Left ventricle myocardium inferior (tissue), 1 donor: ENCODE data around the gene LYPD8. TPM values are rescaled to one million over a fixed set of nuclear protein-coding genes. Genes with fewer than 3 reads are reported as not detected.
"Not testable (repeated sequence)": the region's sequence is repeated elsewhere in the genome, so short reads cannot be mapped to it uniquely, and the experiment has no call there.

Experiments
- DNase-seq: peaks from one replicate; pipeline ENCODE4 v3.0.0-alpha.2; 2020
- H3K27ac ChIP-seq: fragments of 200-600 bp; replicated peaks from 2 replicates; pipeline ENCODE4 v1.8.0; 2021
- H3K27me3 ChIP-seq: fragments of 200-600 bp; 2 replicates; pipeline ENCODE4 v1.8.0; 2021; ENCODE audit warnings: low read depth
- H3K36me3 ChIP-seq: fragments of 200-600 bp; 2 replicates; pipeline ENCODE4 v1.8.0; 2021
- H3K4me1 ChIP-seq: fragments of 200-600 bp; 2 replicates; pipeline ENCODE4 v1.8.0; 2021
- H3K4me3 ChIP-seq: fragments of 200-600 bp; 2 replicates; pipeline ENCODE4 v1.8.0; 2021; ENCODE audit warnings: mild to moderate bottlenecking, moderate library complexity
- H3K9me3 ChIP-seq: fragments of 200-600 bp; replicated peaks from 2 replicates; pipeline ENCODE4 v1.8.0; 2021
- intact Hi-C: fragments of 100-400 bp; cut with micrococcal nuclease; formaldehyde crosslinking; loops from one replicate; pipeline ENCODE4 v1.11.0; 2022
- total RNA-seq: library from RNA; stranded (reverse); fragmentation: NEBNext Ultra II Directional; extraction: Animal tissue kit (Norgen Biotek cat#: 25700); gene quantifications from one replicate; pipeline ENCODE4 v1.2.1, GENCODE V29; 2021
- TF ChIP-seq, protein P1 (sequence below): fragments of 200-600 bp; IDR thresholded peaks from 2 replicates; pipeline ENCODE4 v1.8.0; 2021; ENCODE audit warnings: antibody characterized with exemption, mild to moderate bottlenecking, borderline replicate concordance
- donor health status: DM: no; HTN: yes; CAD: no; lungs with severe emphysema.

Gene LYPD8
- total RNA-seq, 1 donor from 2014 or later, result not detected

DNA sequence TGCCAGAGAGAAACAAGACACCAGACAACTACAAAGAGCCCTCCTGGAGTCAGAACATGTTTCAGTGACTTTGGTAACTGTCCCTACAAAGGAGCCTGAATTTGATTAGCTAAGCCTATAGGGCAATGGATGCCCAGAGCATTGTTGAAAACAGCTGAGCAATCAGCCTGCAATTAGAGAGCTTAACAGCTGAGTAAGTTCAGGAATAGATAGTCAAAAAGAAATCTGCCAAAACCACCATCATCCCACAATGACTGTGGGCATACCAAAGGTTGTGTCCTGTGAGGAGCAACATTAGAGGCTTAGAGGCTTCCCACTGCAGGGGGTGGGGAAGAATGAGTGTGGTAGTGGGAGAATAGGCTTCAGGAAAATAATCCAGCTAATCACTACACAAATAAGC, 38.0 kb upstream of the LYPD8 start:
- Histone ChIP-seq H3K27ac (no peak overlapping the region), H3K4me1 (no peaks in the 10 kb centered on the region), H3K27me3 (peaks cover 5% of the 10 kb centered on the region), H3K36me3 (no peaks in the 10 kb centered on the region), H3K4me3 (no peak overlapping the region), H3K9me3 (peaks cover 26% of the 10 kb centered on the region)
- no peak for DNase-seq
- TF ChIP-seq, protein P1, sequence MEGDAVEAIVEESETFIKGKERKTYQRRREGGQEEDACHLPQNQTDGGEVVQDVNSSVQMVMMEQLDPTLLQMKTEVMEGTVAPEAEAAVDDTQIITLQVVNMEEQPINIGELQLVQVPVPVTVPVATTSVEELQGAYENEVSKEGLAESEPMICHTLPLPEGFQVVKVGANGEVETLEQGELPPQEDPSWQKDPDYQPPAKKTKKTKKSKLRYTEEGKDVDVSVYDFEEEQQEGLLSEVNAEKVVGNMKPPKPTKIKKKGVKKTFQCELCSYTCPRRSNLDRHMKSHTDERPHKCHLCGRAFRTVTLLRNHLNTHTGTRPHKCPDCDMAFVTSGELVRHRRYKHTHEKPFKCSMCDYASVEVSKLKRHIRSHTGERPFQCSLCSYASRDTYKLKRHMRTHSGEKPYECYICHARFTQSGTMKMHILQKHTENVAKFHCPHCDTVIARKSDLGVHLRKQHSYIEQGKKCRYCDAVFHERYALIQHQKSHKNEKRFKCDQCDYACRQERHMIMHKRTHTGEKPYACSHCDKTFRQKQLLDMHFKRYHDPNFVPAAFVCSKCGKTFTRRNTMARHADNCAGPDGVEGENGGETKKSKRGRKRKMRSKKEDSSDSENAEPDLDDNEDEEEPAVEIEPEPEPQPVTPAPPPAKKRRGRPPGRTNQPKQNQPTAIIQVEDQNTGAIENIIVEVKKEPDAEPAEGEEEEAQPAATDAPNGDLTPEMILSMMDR, result no peak
- intact Hi-C loops, result no loop called here

- Histone ChIP-seq H3K4me1 (no peaks in the 10 kb centered on the region), H3K9me3 (peaks cover 26% of the 10 kb centered on the region), H3K27me3 (peaks cover 12% of the 10 kb centered on the region), H3K36me3 (no peaks in the 10 kb centered on the region), H3K27ac (no peak overlapping the region), H3K4me3 (no peak overlapping the region)
- TF ChIP-seq, protein P1, result no peak
- intact Hi-C loops, result no loop called here
- no peak for DNase-seq
These were observed 36.8 kb upstream of the LYPD8 start for GRCh38 chr1:248792342-248792741.

DNA sequence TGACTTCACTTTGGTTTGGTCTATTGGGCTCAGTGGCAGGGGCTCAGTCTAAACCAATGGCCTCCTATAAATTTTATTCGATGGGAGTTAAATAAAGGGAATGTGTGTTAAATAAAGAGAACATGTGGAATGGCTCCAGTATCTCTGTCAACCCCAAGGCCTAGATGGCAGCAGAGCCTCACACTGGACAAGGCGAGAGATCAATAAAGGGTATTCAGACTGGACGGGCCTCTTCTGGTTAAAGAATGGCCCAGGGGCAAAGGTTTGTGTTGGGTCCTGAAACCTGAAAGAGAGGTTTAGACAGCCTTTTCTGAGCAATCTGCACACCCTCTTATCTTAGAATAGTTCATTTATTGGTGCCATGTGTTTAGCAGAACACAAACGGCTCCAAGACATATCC, 35.5 kb upstream of the LYPD8 start:
- Histone ChIP-seq H3K4me1 (no peaks in the 10 kb centered on the region), H3K9me3 (peaks cover 23% of the 10 kb centered on the region), H3K27ac (no peak overlapping the region), H3K4me3 (no peak overlapping the region), H3K36me3 (no peaks in the 10 kb centered on the region), H3K27me3 (peaks cover 12% of the 10 kb centered on the region)
- intact Hi-C loops, result no loop called here
- TF ChIP-seq, protein P1, result no peak
- DNase-seq, result no peak

DNA sequence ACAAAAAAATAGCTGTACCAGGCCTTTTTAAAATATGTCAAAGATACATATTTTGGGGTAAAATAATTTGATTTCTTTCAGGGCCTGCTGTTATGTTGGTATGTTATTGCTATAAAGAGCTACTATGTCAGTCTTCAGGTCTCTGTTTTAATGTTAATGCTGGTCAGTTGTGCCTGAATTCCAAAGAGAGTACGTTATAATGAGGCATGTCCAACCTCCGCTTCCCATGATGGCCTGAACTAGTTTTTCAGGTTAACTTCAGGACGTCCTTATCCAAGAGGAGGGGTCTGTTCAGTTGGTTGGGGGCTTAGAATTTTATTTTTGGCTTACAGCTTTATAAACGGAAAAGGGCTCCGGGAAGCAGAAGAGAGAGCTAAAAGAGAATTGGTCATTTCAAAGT, 34.9 kb upstream of the LYPD8 start:
- peaks cover 17% of the 10 kb centered on the region for H3K9me3 ChIP-seq
- no peaks in the 10 kb centered on the region for H3K4me1 ChIP-seq
- H3K36me3 ChIP-seq, result no peaks in the 10 kb centered on the region
- DNase-seq, result no peak
- TF ChIP-seq, protein P1, result no peak
- H3K27me3 ChIP-seq, result peaks cover 12% of the 10 kb centered on the region
- no peak overlapping the region for H3K27ac ChIP-seq
- H3K4me3 ChIP-seq, result no peak overlapping the region
- intact Hi-C loops, result no loop called here

- peaks cover 12% of the 10 kb centered on the region for H3K27me3 ChIP-seq
- H3K36me3 ChIP-seq, H3K4me1 ChIP-seq, DNase-seq, intact Hi-C loops, H3K4me3 ChIP-seq, H3K27ac ChIP-seq, H3K9me3 ChIP-seq: not testable (repeated sequence)
These were observed 33.8 kb upstream of the LYPD8 start for GRCh38 chr1:248789337-248789736.

GRCh38 chr1:248788327-248788726, 32.8 kb upstream of the LYPD8 start:
- no peak for DNase-seq
- Histone ChIP-seq H3K27me3 (peaks cover 17% of the 10 kb centered on the region), H3K9me3 (no peaks in the 10 kb centered on the region), H3K4me1 (no peaks in the 10 kb centered on the region), H3K36me3 (no peaks in the 10 kb centered on the region), H3K27ac (no peak overlapping the region), H3K4me3 (no peak overlapping the region)
- TF ChIP-seq, protein P1, result no peak
- intact Hi-C loops, result no loop called here
